Activated T-helper 1 cell treated with anti-CD3 and anti-CD28 coated beads, Interleukin-2, amount 50 U/mL, for 16 hours (primary cell): ENCODE results near the gene TST.

Experiments used
- DNase-seq, 2 donors: peaks; one replicate each; pipeline ENCODE4 v3.0.0-alpha.2; 2020; ENCODE audit warnings: low read depth in 1 of 2, low spot score in 1 of 2

TST gene

DNA sequence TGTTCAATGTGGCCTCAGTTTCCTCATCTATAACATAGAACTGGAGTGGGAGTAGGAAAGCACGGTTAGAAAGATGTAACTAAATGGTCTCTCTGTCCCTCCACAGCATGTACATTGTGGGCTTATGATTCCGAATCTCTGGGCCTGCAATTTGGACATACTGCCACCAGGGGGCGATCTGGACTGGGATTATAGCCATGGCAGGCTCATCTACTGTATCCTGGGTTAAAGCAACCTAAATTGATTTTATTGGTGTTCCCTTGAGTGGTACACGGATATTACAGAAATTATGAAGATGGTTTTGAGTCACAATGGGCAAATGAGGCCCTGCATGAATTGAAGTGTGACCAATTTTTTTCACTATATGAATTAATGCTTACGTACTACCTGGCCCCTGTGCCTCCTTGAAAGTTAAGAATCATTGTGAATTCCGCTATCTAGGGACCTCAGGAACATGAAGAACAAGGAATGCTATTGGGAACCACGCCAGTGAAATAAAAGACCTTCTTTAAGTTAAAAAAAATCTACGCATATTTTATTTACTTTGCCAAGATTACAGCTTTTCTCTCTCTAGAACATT lies 32.9 kb downstream of the TST start:
- no peak for DNase-seq

- DNase-seq = no peak
Observed at GRCh38 chr22:36985211-36985889, 33.9 kb downstream of the TST start.

- DNase-seq = no peak
Observed at GRCh38 chr22:36982136-36982535, 37.1 kb downstream of the TST start.

GRCh38 chr22:36981247-36981775 lies 37.9 kb downstream of the TST start:
- no peak for DNase-seq

DNA sequence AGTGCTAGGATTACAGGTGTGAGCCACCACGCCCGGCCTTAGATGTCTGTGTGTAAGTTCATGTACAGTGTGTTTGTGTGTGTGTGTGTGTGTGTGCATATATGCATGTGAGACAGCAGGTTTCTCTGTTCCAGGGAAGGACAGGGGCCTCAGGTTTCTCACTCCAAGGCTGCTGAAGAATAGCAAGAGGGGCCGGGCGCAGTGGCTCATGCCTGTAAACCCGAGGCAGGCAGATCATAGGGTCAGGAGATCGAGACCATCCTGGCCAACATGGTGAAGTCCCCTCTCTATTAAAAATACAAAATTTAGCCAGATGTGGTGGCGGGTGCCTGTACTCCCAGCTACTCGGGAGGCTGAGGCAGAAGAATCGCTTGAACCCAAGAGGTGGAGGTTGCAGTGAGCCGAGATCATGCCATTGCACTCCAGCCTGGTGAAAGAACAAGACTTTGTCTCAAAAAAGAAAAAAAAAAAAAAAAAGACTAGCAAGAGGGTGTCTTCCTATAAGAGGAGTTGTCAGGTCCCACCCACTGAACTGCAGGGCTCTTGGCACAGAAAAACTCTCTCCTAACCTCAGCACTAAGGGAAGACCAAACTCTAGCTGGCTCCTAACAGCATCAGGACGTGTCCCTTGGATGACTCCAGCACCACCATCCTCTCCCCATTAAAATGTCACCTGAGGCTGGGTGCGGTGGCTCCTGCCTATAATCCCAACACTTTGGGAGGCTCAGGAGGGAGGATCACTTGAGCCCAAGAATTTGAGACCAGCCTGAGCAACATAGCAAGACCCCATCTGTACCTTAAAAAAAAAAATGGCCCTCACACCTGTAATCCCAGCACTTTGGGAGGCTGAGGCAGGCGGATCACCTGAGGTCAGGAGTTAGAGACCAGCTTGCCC lies 40.0 kb downstream of the TST start:
- no peak for DNase-seq

DNA sequence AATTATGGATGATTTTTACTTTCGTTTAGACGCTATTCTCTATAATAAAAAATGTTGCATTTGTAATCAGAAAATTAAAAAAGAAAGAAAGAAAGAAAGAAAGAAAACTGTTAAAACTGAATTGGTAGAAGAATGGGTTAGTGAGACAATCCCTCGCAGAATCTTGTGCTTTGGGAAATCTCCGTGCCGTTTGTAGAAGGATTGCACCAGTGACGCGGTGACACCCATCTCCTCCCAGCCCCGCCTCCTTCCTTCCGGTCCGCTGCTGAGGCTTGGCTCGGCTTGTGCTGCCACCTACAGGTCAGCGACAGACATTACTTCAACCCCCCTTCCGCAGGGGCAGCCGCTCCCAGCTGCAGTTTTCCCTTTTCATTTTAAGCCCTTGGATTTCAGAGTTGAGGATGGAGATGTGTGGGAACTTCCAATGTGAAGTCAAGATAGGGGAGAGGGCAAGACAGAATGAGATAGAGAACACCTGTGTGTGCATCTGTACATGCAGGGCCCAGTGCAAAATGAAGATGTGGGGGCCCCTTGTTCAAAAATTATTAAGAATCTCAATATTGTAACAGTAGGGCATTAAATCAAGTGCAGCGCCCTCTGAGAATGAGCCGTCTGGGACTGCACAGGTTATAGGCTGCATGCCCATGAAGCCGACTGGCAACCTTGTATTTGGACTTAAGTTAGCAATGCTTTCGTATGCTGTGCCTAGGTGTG lies 41.1 kb downstream of the TST start:
- peak; percentile 86 to 87 for DNase-seq

- DNase-seq = peak; percentile 63 to 68
Observed at GRCh38 chr22:36977401-36977861, 41.8 kb downstream of the TST start.

- DNase-seq = no peak
Observed at GRCh38 chr22:36976606-36977005, 42.6 kb downstream of the TST start.

GRCh38 chr22:36971341-36972125 lies 47.7 kb downstream of the TST start:
- DNase-seq = no peak

DNA sequence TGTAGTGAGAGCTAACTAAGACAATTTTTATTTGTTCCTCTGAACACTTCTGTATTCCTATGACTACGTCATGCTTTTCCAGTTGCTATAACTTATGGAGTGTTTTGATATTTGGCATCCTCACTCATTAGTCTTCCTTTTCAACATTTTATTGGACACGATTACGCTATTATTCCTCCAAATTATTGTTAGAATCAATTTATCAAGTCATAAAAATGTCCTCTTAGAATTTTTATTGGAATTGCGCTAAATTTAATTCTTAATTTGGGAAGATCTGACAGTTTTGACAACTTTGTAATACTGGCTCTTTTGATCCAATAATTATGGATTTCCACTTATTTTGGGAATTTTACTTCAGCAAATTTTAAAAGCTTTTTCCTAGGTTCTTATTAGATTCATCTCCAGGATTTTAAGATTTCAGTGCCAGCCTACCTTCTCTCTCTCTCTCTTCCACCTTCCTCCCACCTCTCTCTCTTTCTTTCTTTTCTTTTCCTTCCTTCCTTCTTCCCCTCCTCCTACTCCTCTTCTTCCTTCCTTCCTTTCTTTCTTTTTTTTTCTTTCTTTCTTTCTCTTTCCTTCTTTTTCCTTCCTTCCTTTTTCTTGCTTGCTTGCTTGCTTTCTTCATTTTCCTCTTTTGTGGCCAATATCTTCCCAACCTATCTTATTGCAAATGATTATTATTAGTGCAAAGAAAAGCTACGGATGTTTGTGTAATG lies 50.8 kb downstream of the TST start:
- DNase-seq = no peak

DNA sequence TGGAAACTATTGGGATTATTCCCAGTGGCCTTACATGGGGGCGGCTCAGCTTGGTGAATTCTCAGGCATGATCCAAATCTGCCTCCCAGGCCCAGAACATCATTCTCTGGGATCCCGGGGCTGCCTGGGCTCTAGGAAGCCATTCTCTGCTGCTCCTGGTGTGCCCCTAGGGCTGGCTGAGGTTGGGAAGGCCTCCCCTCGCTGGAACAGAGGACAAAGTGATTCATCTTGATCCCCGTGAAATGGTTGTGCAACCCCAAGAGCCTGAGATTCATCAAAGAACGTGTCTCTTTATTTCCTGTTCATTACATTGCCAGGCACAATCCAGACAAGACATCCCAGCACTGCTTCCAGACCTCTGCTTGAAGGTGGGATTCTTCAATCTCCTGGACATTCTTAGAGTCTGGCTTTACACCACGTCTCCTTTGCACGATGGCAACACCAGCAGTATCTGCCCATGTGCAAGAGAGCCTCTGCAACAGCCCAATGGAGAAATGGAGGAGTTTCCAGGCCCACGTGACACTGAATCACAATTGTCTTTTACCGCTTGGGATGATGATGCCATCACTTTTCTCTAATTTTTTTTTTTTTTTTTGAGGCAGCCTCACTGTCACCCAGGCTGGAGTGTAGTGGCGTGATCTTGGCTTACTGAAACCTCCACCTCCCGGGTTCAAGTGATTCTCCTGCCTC lies 52.3 kb downstream of the TST start:
- no peak for DNase-seq

DNA sequence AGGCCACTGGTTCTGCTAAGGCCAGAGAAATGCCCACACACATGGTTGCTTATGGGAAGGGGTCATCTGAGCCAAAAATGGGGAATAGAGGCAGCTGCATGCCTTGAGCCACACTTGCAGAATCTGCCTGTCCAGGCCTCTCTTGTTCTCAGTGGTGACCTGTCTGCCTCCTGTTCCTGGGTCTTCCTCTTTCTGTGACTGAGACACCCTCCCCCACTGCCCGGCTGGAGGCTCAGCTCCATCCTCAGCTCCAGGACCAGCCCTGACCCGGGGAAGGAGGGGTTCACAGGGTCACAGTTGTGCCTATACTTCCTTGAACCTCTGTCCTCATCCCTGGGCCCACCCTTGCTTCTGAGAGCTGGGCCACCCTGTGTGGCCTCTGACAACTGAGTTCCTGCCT lies 53.6 kb downstream of the TST start:
- DNase-seq = no peak

DNA sequence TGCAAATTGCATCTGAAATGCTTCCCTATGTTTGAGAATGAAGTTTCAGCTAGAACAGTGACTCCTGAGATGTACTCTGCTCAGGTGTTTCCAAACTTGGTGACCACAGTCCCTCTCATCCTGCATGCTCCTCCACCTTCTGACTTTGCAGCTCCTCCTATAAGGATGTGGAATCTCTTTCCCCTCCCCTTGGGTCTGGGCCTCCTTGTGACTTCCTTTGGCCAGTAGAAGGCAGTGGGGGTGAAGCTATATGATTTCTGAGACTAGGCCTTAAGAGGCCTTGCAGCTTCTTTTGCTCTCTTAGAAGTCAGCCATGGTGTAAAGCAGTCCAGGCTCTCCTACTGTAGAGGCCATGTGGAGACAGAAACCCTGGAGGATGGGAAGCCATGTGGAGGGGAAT lies 55.1 kb downstream of the TST start:
- no peak for DNase-seq

GRCh38 chr22:36963302-36963701 lies 55.9 kb downstream of the TST start:
- DNase-seq = no peak

DNA sequence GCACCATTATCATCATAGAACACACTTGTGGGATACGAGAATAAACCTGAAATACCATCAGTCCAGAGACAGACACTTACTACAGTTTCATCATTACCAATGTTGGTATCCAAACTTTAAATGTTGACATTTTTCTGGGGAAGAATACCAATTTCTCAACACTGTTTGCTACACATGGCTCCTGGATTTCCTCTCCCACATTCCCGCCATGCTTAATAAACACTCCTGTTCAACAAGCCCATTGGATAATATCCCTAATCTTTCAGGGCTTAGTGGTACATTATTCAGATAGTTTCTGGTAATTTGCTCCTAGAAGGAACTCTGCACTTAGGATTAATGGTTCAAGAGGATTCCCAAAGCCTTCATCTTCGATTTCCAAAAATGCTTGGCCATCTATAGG lies 57.6 kb downstream of the TST start:
- no peak for DNase-seq
